Measurements from ENCODE around the gene PHB1. TPM values are rescaled to one million over a fixed set of nuclear protein-coding genes. Genes with fewer than 3 reads are reported as not detected.

The PHB1 gene
- total RNA-seq, 1 donor from 2014 or later, result 199 TPM

DNA sequence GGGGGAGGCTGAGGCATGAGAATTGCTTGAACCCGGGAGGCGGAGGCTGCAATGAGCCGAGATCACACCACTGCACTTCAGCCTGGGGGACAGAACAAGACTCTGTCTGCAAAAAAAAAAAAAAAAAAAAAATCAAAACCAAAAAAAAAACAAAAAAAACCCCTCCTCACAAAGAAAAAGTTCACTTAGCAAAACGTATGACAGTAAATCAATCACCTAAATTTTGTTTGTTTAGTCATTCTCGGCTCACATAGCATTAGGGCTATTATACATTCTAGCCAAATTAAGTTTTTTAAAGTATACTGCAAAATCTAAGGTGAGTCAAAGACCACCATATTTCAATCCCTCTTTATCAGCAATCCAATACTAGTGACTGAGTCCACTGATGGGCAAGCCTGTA is 58.4 kb downstream of the PHB1 start:
- DNase-seq (ENCODE audit: low read depth, low spot score), result no peak

Other genes starting within 250 kb of the PHB1 start
- 0.86 and 1.3 TPM in 2 replicates for gene GNGT2, start 204.3 kb downstream of the PHB1 start, total RNA-seq
- 21.7 and 26.5 TPM in 2 replicates for gene ABI3, start 204.2 kb downstream of the PHB1 start, total RNA-seq
- gene PHOSPHO1, start 184.1 kb downstream of the PHB1 start, total RNA-seq, result 0.07 and 0.18 TPM in 2 replicates
- gene ZNF652, start 52.6 kb downstream of the PHB1 start, total RNA-seq, result 7.2 and 8.4 TPM in 2 replicates
- 0.07 and 0.11 TPM in 2 replicates for gene NGFR, start 80.4 kb upstream of the PHB1 start, total RNA-seq
- gene NXPH3, start 161.0 kb upstream of the PHB1 start, total RNA-seq, result 0.79 and 2.7 TPM in 2 replicates